ENCODE measurements around the gene PLB1.

- TF ChIP-seq POLR2A (IDR thresholded peaks at IDR 0.05), result no peak
- TF ChIP-seq CTCF (IDR thresholded peaks at IDR 0.05), result no peak
These were observed 85.5 kb downstream of the PLB1 start for GRCh38 chr2:28581312-28581711.
